Adipocyte (in vitro differentiated cells): ENCODE data around the gene MILR1.
A peak's percentile ranks its signal among the peaks of the same experiment; 100 is the strongest.
"Not testable (repeated sequence)": the region's sequence is repeated elsewhere in the genome, so short reads cannot be mapped to it uniquely, and the experiment has no call there.

Source experiments
- DNase-seq: peaks from one replicate; pipeline ENCODE4 v3.0.0-alpha.2; 2015; ENCODE audit warnings: low read depth
- H3K27me3 ChIP-seq: replicated peaks from 2 replicates; pipeline ENCODE4 v1.7.0; 2013; ENCODE audit warnings: mild to moderate bottlenecking, low read length, moderate library complexity; ENCODE audit not compliant: control insufficient read depth, insufficient read depth
- H3K36me3 ChIP-seq: 2 replicates; pipeline ENCODE4 v1.7.0; 2013; ENCODE audit warnings: low read length, mild to moderate bottlenecking, moderate library complexity; ENCODE audit not compliant: control insufficient read depth, insufficient read depth, severe bottlenecking
- H3K4me1 ChIP-seq: 2 replicates; pipeline ENCODE4 v1.7.0; 2013; ENCODE audit warnings: mild to moderate bottlenecking, low read length, moderate library complexity; ENCODE audit not compliant: control insufficient read depth, insufficient read depth
- H3K4me3 ChIP-seq: 2 replicates; pipeline ENCODE4 v1.7.0; 2013; ENCODE audit warnings: mild to moderate bottlenecking, low read length, moderate library complexity
- H3K9ac ChIP-seq: 2 replicates; pipeline ENCODE4 v1.7.0; 2013; ENCODE audit warnings: mild to moderate bottlenecking, low read length, moderate library complexity
- H3K9me3 ChIP-seq: 2 replicates; pipeline ENCODE4 v1.7.0; 2013; ENCODE audit warnings: mild to moderate bottlenecking, low read length, moderate library complexity; ENCODE audit not compliant: control insufficient read depth

Gene MILR1

DNA sequence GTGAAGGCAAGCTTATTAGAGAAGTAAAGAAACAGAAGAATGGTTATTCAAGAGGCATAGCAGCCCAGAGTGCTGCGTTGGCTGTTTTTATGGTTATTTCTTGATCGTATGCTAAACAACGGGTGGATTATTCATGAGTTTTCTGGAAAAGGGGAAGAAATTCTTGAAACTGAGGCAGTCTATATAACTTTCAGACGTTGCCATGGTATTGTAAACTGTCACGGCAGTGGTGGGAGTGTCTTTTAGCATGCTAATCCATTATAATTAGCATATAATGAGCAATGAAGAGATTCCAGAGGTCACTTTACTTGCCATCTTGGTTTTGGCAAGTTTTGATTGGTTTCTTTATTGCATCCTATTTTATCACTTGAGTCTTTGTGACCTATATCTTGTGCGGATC is 17.4 kb upstream of the MILR1 start:
- no peak overlapping the region for H3K9ac ChIP-seq
- DNase-seq = no peak
- H3K9me3 ChIP-seq = no peaks in the 10 kb centered on the region
- no peaks in the 10 kb centered on the region for H3K4me1 ChIP-seq
- no peak overlapping the region for H3K4me3 ChIP-seq
- H3K36me3 ChIP-seq = no peaks in the 10 kb centered on the region
- H3K27me3 ChIP-seq = no peaks in the 10 kb centered on the region

DNA sequence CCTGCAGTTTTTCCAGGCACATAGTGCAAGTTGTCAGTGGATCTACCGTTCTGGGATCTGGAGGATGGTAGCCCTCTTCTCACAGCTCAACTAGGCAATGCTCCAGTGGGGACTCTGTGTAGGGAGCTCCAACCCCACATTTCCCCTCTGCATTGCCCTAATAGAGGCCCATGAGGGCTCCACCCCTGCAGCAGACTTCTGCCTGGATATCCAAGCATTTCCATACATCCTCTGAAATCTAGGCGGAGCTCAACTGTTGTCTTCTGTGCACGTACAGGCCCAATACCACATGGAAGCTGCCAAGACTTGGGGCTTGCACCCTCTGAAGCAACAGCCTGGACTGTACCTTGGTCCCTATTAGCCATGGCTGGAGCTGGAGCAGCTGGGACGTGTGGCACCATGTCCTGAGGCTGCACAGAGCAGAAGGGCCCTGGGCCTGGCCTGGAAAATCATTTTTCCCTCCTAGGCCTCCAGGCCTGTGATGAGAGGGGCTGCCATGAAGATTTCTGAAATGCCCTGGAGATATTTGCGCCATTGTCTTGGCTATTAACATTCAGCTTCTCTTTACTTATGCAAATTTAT is 10.9 kb upstream of the MILR1 start:
- Histone ChIP-seq H3K4me3 (peak overlapping the region; percentile 33), H3K27me3 (no peaks in the 10 kb centered on the region), H3K9me3 (peaks cover 16% of the 10 kb centered on the region), H3K4me1 (no peaks in the 10 kb centered on the region), H3K36me3 (no peaks in the 10 kb centered on the region), H3K9ac (no peak overlapping the region)
- no peak for DNase-seq

DNA sequence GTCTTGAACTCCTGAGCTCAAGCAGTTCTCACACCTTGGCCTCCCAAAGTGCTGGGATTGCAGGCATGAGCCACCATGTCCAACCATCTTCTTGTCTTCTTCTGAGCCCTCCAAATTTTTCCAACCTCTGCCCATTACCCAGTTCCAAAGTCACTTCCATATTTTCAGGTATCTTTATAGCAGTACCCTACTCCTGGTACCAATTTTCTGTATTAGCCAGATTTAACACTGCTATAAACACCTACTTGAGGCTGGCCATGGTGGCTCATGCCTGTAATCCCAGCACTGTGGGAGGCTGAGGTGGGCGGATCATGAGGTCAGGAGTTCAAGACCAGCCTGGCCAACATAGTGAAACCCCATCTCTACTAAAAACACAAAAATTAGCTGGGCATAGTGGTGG is 9.4 kb upstream of the MILR1 start:
- not testable (repeated sequence) for H3K4me3 ChIP-seq, H3K4me1 ChIP-seq, DNase-seq, H3K9ac ChIP-seq, H3K36me3 ChIP-seq, H3K27me3 ChIP-seq
- H3K9me3 ChIP-seq = peaks cover 16% of the 10 kb centered on the region

DNA sequence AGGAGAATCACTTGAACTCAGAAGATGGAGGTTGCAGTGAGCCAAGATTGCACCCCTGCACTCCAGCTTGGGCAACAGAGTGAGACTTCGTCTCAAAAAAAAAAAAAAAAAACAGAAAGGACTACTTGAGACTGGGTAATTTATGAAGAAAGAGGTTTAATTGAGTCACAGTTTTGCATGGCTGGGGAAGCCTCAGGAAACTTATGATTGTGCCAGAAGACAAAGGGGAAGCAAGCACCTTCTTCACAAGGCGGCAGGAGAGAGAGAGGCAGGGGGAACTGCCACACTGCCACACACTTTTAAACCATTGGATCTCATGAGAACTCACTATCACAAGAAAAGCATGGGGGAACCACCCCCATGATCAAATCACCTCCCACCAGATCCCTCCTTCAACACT is 9.0 kb upstream of the MILR1 start:
- Histone ChIP-seq H3K4me1 (no peaks in the 10 kb centered on the region), H3K9ac (no peak overlapping the region)
- no peak for DNase-seq

DNA sequence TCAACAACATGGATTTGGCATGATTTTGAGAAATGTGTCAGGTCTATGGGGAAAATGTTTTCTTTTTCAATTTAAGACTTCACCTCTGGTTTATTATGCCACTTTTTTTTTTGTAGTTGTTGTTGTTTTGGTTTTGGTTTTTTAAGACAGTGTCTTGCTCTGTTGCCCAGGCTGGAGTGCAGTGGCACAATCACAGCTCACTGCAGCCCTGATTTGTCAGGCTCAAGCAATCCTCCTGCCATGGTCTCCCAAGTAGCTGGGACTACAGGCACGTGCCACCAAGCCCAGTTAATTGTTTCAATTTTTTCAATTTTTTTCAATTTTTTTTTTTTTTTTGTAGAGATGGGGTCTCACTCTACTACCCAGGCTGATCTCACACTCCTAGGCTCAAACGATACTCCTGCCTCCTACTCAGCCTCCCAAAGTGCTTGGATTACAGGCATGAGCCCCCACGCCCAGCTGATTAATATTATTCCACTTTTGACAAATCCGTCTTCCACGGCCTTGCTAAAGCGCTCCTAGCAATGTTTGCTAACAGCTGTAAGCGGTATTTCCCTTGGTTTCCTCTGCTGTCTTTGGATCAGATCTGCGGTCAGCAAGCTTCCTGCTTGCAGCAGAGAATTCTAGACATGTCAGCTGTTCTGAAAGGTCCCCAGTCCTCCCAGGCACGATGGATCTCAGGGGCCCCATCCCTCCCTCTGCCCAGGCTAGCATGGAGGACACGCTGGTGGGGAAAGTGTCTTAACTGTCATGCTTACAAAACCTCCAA is 7.0 kb upstream of the MILR1 start:
- Histone ChIP-seq H3K4me3 (no peak overlapping the region), H3K9me3 (peaks cover 16% of the 10 kb centered on the region), H3K36me3 (no peaks in the 10 kb centered on the region), H3K9ac (no peak overlapping the region), H3K27me3 (no peaks in the 10 kb centered on the region), H3K4me1 (no peaks in the 10 kb centered on the region)
- DNase-seq = peak; percentile 62

More for the DNA sequence above, 9.0 kb upstream of the MILR1 start:
- Histone ChIP-seq H3K27me3 (no peaks in the 10 kb centered on the region), H3K4me3 (no peak overlapping the region), H3K36me3 (no peaks in the 10 kb centered on the region), H3K9me3 (peaks cover 16% of the 10 kb centered on the region)

DNA sequence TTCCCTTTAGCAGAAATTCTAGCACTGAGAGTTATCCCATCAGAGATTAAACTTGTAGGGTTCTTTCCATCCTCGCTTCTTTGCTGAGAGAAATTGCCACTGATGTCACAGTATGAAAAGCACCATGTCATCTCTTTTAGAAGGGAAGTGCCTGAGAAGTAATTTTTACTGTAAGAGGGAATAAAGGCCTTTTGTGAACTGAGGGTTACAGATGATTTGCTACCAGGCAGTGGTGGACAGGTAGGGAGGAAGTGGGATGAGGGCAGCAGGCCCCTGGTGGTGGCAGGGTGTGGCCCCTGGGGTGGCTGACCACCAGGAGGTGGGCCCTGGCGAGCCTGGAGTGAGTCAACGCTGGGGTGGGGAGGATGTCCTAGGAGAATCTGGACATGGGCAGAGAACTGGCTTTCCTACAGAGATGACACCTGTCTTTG is 6.4 kb upstream of the MILR1 start:
- no peak overlapping the region for H3K9ac ChIP-seq
- DNase-seq = no peak
- no peaks in the 10 kb centered on the region for H3K36me3 ChIP-seq
- H3K27me3 ChIP-seq = no peaks in the 10 kb centered on the region
- no peaks in the 10 kb centered on the region for H3K4me1 ChIP-seq
- peaks cover 13% of the 10 kb centered on the region for H3K9me3 ChIP-seq
- H3K4me3 ChIP-seq = no peak overlapping the region

DNA sequence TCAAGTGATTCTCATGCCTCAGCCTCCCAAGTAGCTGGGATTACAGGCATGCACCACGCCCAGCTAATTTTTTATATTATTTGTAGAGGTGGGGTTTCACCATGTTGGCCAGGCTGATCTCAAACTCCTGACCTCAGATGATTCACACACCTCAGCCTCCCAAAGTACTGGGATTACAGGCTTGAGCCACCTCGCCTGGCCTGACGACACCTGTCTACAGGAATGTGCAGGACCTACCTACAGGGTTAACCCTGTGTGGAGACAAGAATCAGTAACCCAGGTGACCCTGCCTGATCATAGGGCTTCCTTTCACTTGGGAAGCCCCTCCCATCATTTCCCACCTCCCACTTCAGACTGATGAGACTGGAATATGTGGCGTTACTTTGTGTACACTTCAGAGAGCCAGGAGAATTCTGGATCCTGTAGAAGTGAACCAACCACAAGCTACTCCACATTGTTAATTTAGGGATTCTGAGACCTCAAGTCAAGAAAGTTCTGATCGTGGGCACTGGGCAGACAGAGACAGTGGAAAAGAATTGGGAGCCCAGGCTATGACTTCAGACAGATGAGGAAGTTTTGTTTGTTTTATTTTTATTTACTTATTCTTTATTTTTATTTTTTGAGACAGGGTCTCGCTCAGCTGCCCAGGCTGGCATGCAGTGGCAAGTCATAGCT is 5.7 kb upstream of the MILR1 start:
- H3K4me3 ChIP-seq = no peak overlapping the region
- H3K4me1 ChIP-seq = no peaks in the 10 kb centered on the region
- DNase-seq = no peak
- no peaks in the 10 kb centered on the region for H3K27me3 ChIP-seq
- H3K9me3 ChIP-seq = peaks cover 6% of the 10 kb centered on the region
- no peaks in the 10 kb centered on the region for H3K36me3 ChIP-seq
- H3K9ac ChIP-seq = no peak overlapping the region

DNA sequence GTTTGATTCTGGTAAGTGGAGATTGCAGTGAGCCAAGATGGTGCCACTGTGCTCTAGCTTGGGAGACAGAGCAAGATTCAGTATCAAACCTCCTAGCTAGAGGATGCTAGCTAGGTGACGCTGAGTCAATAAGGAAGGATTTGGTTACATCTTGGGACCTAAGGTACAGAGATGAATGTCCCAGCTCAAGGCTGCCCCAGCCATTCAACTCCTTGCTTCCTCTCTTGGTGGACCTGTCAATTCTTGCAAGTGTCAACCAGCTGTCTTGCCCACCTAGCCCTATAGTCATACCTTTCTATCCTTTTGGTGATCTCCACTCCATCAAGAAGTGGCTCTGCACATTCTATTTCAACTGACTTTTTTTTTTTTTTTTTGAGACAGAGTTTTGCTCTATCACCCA is 1.4 kb upstream of the MILR1 start:
- Histone ChIP-seq H3K9ac (no peak overlapping the region), H3K4me3 (no peak overlapping the region), H3K36me3 (no peaks in the 10 kb centered on the region), H3K4me1 (peaks cover 15% of the 10 kb centered on the region), H3K27me3 (no peaks in the 10 kb centered on the region), H3K9me3 (no peaks in the 10 kb centered on the region)
- DNase-seq = no peak

DNA sequence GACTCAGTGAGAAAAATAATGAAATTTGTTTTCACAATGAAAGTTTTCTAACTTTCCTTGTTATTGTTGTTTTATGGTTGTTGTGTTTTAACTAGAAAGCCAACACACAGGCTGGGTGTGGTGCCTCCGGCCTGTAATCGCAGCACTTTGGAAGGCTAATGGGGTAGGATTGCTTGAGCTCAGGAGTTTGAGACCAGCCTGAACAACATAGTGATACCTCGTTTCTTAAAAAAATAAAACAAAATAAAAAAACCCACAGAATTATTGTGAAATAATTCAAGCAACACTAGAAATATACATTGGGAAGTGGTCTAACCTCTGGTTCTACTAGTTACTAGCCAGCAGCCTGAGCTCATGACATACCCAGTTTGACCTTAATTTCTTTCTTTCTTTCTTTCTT is 630 bp downstream of the MILR1 start:
- Histone ChIP-seq H3K27me3 (no peaks in the 10 kb centered on the region), H3K4me1 (peaks cover 15% of the 10 kb centered on the region), H3K9ac (peak overlapping the region; percentile 43), H3K9me3 (no peaks in the 10 kb centered on the region), H3K4me3 (peak overlapping the region; percentile 61), H3K36me3 (no peaks in the 10 kb centered on the region)
- peak; percentile 4 for DNase-seq

DNA sequence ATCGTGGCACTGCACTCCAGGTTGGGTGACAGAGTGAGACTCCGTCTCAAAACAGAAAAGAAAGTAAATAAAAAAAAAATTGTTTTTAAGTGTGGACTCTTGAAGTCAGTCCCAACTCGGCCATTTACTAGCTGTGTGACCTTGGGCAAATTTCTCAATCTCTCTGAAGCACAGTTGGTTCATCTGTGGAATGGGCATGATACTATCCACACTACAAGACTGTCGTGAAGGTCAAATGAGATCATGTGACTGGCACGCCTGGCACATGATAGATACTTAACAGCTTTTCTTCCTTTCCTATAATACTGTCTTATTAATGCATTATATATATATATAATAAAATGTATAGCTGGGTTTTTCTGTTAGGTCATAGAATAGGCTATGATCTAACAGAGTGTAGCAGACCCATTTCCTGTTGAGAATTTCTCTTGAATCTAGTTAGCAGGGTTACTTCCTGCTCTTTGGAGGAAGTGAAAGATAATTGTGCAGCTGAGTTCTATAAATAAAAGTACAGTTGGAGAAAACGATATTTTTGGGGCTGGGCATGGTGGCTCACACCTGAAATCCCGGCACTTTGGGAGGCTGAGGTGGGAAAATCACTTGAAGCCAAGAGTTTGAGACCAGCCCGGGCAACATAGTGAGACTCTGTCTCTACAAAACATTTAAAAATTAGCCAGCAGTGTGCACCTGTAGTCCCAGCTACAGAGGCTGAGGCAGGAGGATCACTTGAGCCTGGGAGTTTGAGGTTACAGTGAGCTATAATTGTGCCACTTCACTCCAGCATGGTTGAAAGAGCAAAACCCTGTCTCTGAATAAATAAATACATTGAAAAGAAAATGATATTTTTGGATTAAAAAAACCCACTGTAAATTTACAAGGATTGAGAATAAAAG is 7.3 kb downstream of the MILR1 start:
- Histone ChIP-seq H3K27me3 (no peaks in the 10 kb centered on the region), H3K4me1 (peaks cover 19% of the 10 kb centered on the region), H3K4me3 (no peak overlapping the region), H3K9ac (no peak overlapping the region), H3K9me3 (no peaks in the 10 kb centered on the region), H3K36me3 (no peaks in the 10 kb centered on the region)
- DNase-seq = no peak

DNA sequence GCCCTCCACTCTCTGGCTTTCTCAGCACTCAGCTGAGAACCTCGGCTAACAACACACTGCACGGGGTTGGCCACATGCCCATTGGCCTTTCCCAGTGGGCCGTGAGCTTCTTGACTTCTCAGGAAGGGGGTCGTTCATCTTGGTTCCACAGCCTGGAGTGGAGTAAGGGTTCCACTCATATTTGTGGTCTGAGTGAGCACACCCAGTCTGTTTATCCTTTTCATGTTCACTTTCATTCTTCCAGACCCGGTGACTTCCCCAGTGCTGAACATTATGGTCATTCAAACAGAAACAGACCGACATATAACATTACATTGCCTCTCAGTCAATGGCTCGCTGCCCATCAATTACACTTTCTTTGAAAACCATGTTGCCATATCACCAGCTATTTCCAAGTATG is 8.2 kb downstream of the MILR1 start:
- H3K27me3 ChIP-seq = no peaks in the 10 kb centered on the region
- peak; percentile 38 for DNase-seq
- H3K4me3 ChIP-seq = no peak overlapping the region
- H3K4me1 ChIP-seq = peaks cover 19% of the 10 kb centered on the region
- no peaks in the 10 kb centered on the region for H3K36me3 ChIP-seq
- H3K9me3 ChIP-seq = no peaks in the 10 kb centered on the region
- no peak overlapping the region for H3K9ac ChIP-seq
